Cortex of kidney (tissue), 1 donor: ENCODE data around the gene HOXD4.
A peak's percentile ranks its signal among the peaks of the same experiment; 100 is the strongest.

Source experiments
- DNase-seq: peaks from one replicate; lab custom pipeline; 2025; lab: John Stamatoyannopoulos, UW

The HOXD4 gene

DNA sequence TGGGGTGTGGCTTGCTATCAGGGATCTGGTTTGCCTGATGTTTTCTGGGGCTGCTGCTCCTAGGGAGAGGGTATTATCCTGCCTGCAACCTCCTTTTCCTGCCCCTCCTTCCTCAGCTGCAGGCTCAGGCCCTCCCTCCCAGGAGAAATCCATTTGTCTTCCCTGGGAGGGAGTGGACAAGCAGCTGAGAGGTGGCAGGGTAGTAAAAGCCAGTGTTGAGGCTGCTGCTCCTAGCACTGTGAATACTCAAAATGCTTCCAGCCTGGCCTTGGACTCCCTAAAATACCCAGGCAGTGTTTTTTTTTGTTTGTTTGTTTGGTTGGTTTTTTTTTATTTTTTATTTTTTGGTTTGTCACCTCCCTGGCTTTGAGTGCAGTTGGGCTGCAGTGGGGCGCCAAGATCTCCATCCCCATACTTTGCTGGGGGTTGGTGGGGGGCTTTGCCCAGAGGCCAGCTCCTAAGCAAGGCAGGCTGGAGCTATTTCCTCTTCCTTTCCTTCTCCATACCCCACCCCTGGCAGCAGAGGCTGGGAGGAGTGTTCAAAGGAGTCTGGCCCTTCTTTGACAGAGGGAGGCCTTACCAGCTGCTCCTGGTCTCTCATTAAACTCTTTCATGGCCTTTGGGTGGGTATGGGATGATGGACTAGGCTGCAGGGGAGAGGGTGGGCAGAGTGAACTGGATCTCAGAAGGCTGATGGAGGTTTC, 19.4 kb downstream of the HOXD4 start:
- DNase-seq, result no peak

DNA sequence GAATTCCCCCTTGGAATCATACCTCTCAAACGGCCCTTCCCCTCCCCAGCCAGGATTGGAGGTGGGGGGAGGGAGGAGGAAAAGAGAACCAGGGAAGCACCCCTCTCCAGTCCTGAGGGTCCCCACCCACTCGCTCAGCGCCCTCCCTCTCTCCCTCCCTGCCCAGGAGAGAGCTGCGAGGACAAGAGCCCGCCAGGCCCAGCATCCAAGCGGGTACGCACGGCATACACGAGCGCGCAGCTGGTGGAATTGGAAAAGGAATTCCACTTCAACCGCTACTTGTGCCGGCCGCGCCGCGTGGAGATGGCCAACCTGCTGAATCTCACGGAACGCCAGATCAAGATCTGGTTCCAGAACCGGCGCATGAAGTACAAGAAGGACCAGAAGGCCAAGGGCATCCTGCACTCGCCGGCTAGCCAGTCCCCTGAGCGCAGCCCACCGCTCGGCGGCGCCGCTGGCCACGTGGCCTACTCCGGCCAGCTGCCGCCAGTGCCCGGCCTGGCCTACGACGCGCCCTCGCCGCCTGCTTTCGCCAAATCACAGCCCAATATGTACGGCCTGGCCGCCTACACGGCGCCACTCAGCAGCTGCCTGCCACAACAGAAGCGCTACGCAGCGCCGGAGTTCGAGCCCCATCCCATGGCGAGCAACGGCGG, 20.1 kb downstream of the HOXD4 start:
- DNase-seq, result no peak

DNA sequence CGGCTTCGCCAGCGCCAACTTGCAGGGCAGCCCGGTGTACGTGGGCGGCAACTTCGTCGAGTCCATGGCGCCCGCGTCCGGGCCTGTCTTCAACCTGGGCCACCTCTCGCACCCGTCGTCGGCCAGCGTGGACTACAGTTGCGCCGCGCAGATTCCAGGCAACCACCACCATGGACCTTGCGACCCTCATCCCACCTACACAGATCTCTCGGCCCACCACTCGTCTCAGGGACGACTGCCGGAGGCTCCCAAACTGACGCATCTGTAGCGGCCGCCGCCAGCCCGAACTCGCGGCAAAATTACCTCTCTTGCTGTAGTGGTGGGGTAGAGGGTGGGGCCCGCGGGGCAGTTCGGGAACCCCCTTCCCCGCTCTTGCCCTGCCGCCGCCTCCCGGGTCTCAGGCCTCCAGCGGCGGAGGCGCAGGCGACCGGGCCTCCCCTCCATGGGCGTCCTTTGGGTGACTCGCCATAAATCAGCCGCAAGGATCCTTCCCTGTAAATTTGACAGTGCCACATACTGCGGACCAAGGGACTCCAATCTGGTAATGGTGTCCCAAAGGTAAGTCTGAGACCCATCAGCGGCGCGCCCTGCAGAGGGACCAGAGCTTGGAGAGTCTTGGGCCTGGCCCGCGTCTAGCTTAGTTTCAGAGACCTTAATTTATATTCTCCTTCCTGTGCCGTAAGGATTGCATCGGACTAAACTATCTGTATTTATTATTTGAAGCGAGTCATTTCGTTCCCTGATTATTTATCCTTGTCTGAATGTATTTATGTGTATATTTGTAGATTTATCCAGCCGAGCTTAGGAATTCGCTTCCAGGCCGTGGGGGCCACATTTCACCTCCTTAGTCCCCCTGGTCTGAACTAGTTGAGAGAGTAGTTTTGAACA, 20.9 kb downstream of the HOXD4 start:
- no peak for DNase-seq

DNA sequence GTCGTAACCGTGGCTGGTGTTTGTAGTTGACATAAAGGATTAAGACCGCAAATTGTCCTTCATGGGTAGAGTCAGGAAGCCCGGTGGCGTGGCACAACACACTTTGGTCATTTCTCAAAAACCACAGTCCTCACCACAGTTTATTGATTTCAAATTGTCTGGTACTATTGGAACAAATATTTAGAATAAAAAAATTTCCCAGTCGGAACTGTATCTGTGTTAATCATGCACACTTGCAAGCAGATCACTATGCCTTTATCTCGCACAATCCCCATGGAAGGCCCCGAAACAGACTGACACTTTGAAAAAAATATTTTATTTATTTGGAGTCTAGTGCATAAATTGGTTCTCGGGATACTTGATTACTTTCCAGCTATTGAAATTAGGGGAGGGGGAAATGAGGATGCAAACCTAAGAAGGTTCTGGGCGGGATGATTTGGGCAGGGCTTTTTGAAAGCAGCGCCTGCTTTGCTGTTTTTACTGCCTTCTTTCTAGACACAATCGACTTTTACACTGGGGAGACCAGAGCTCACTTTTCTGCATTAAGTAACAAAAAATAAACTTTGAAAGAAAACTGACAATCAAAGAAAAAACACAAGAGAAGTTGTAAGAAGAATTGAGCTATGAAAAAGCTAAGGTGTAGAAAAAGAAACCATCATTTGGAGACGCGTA, 21.7 kb downstream of the HOXD4 start:
- DNase-seq, result no peak

DNA sequence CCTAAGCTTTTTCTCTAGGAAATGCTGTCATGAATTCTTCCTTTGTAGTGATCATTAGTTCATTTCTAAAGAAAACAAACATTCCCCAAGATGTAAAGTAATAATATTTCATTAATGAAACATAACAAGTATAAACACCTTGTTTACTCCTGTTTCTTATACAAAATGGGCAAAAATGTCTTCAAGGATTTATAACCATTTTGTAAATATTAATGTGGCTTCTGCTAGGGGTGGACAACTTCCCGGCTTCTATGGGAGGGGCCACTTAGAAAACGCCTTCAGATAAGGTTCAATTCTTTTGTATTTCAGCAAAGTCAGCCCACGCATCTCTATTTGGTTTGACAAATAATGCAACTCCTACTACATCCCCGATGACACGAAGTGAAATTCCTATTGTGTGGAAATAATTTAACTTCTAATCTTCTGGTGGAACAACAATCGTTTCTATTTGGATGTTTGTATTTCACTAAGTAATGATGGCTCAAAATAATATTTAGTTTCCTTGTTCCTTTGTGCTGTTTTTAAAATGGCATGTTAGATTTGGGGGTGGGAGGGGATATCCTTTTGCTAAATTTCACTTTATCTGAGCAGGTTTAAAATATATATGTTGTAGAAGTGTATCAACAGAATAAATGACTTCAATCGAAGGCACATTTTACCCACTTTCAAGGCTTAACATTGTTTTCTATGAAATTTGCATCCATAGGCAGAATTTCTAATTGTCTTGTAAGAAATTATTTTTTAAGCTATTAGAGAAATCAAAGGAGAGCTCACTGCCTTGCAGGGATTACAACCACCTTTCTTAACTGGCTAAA, 22.4 kb downstream of the HOXD4 start:
- DNase-seq, result no peak

DNA sequence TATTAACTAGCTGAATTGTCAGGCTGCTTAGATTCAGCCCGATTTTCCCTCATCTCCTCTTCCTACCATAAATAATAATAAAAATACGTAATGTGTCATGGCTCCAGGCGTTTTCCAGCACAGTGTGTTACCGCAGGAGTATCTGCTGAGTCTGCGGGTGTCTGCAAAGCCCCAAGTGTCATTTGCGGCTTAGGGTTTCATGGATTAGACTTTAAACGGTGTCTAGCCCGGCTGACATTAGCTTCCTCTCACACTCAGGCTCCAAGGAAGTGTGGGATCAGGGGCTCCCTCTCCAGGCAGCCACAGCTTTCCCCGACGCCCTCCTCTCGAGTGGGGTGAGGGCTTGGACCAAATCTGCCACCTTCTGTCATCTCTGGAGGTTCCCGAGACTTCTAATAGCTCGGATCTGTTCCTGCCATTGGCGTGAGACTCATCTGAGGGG, 23.1 kb downstream of the HOXD4 start:
- DNase-seq, result no peak

DNA sequence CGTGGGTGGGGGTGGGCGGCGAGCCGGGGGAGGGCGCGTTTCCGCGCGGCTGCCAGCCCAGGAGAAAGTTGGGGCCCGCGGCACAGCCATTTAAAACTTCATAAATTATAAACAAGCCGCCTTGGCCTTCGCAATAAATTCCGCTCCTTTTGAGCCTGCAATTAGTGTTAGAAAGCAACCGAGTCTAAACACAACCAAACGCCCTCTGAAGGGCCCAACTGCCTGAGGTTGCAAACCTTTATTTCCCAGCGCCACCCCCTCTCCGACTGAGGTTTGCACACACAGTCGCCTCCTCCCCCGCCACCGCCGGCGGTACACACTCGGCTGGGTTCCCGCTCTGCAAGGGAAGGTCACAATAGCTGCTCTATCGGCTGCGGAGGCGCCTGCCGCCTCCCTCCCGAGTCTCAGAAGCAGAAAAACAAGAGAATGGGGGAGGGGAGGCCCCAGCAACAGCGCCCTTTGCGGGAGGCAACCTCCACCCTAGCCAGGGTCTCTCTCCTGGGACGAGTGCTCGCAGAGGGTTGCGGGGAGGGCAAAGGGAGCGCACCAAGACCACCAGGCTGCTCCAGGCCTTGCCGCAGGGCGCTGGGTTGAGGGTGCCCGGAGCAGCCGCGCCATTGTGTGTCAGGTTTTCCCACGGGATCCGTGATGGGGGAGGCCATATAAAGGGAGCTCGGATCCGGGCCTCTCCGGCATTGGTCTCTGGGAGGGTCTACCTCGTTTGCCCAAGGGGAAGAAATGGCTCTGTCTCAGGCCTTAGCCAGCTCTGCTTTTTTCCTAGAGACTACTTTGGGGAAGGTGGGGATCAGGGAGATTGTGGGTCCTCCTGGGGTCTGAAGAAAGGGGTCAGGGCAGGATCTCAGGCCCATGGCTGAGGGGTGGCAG, 23.7 kb downstream of the HOXD4 start:
- no peak for DNase-seq

DNA sequence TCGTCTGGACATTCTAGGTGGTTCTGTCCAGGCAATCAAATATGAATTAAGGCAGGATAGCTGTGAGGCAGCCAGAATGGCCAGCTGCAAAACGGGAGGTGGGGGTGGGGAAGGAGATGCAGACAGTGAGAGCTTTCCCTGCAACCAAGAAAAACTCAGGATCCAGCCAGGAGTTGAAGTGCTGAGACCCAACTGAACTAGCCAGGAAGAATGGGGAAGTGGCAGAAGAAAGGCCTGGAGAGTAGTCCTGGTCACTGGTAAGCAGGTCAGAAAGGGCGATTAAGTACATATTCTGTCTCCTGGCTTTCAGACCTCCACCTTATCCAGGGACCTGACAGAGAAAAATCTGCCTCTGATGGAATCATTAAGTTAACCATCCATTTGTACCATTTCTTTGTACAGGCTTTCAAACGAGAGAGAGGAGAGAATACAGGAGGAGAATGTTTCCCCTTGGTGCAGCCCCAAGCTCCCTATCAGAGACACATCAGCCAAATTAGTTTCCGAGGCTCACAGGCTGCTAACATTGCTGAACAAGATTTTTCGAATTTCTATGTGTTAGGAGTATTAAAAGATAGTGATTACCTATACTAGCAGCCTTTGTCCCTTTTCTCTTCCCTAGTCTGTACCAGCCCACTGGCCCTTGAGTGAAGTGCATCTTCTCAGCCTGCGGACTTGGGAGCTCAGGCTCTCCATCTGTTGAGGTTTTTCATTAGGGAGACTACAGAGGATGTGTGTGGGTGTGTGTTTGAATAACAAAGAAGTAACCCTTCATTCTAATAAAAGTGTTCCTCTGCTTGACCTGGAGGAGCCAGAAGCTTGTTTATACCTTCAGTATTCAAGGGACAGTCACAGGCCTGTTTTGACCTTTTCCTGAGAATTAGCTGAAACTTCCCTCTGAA, 24.6 kb downstream of the HOXD4 start:
- DNase-seq, result no peak

DNA sequence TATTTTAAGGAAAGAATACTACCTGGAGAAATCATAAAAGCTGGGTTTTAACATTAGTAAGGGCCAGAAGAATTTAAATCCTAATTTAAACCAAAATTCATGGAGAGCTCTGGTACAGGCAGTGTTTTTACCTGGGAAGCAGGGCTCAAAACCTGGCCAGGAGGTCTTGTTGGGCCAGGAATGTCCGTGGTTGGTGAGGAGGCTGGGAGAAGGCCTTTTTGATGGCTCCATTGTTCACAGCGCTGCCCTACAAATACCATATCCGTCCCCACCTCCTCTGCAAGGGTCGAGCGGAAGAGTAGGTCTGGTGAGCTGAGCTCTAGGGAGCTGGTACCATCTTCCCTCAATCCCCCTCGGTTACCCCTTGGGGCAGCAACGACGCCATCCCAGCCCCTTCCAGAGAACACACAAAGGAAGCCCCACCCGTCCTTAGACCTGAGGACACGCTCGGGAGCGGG, 26.3 kb downstream of the HOXD4 start:
- no peak for DNase-seq

DNA sequence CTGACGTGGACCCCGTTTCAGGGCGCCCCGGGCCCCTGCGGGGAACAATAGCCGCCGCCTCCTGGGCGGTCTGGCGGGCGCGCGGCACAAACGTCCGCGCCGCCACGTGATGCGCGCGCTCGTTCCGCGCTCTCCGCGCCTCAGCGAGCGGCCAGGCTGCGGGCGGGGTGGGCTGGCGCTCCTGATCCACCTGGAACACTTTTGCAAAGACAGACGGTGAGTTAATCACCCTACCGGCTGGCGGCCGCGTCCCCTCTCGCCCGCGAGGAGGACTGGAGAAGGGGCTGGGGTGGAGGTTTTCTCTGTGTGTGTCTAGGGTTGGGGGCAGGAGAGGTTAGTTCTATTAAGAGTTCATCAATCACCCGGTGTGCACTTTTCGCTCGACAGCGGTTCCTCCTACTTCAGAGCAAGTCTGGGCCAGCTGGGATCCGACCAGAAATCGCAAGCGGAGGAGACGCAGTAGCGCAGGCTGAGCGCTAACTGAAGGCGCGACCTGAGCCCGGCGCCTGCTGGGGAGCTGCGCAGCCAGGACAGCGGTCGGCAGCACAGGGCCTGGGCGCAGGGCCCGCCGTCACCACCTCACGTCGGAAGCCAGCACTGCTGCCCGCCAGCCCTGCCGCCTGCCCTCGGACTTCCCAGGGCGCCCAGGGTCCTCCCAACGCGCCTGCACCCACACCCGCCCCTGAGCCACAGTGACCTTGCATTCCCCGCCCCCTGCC, 26.8 kb downstream of the HOXD4 start:
- DNase-seq, result no peak

DNA sequence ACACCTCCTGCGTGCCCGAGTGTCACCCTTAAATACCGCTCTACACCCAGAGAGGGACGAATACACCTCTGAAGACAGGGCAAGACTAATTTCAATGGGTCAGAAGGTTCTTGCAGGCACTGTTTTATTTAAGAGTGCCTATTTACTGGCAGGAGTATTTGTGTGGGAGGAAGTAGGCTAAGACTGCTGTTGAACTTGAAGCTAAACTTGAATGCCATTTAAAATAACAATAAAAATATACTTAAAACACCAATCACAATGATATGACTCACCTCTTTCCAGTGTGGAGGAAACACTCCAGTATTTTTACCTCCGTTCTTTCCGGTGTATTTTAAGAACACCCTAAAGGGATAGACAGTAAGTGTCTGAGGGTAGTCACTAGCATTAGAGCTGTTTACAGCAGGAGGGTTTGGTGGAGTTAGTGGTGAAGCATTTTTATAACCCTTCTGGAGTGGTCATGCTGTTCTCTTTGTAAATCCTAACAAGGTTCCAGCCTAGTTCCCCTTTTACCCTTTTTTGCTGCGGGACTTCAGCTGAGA, 27.5 kb downstream of the HOXD4 start:
- DNase-seq, result no peak

DNA sequence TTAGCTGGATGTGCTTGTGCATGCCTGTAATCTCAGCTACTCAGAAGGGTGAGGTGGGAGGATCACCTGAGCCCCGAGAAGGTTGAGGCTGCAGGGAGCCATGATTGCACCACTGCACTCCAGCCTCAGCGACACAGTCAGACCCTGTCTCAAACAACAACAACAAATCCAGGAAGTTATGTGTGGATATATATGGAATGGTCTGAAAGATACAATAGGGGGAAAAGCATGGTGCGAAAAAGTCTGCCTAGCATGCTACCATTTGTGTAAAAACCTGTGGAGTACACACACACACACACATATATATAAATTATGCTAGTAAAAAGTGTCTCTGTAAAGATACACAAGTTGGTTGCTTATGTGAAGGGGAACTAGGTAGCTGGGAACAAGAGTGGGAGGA, 30.2 kb downstream of the HOXD4 start:
- no peak for DNase-seq

DNA sequence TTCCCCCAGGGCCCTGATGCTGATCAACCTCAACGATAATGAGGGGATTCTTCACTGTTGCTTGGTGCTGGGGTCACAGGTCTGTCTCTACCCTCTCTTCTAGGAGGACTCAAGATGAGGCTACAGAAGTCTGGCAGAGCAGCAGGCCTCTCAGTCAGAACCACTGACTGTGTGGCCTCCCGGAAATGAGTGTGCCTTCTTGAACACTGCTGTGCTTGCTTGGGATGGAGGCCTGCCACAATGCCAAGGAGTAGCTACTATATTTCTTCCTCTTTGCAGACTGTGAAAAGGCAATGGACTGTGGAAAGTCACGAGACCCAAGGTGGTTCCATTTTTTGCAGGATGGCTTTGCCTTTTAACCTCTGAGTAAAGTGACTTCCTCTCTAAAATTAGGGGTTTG, 31.3 kb downstream of the HOXD4 start:
- DNase-seq, result no peak

DNA sequence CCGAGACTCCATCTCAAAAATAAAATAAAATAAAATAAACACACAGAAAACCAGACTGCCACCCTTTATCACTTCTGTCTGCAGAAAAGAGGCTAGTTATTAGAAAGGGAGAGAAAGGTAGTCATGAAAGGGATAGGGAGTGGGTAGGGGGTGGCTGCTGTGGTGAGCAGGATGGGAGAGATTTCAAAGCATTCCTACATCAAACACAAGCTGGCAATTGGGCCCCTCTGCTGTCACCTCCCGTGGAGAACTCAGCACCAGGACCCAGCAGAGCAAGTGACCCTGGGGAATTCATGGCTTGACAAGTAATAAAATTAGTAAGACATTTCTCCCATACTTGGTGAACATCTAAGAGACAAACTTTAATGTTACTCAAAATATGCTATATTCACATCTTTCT, 33.4 kb downstream of the HOXD4 start:
- no peak for DNase-seq

DNA sequence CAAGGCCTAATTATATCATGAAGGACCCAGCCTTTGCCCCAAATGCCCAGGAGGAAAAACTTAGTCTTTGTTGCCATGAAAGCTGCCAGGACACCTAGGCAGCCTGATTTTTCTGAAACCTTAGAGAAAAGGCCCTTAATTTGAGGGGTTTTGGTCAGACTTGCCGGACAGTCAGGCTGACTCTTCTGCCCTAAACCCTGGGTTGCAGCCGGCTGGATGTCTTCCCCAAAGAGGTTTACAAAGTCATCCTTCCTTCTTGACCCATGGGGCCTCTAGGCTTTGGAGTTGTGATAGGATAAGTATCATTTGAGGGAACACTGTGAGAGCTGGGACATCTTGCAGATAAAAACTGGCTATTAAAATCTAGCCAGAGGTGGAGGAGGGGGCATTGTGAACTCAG, 34.7 kb downstream of the HOXD4 start:
- DNase-seq, result no peak

DNA sequence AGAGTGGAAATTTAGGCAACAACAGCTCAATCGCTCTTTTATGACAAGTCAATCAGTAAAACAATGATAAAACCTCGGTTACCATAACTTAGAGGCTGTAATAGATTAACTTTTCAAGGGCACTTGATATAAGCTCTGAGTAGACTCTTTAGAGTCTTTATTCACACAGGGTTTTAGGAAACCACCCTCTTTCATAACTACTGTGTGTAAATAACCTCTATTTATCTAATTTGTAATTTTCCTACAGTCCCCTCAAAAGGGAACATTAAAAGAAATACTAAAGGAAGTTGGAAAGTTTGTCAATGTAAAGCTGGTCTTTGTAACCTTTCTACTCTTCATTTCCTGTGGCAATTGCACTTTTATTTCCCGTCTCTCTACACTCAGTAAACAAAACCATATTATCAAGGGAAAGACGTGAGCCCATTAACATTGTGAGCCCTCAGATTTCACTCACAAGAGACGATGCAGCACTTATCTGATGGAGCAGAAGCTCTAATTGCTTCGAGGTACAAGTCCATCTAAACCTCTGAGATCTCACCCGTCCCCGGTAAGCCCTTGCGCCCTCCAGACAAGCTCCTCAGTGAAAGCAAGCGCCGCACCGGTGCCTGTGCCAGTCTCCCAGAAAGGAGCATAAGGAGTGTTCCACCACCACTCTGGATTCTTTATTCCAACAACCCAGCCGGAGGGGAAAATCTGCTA, 36.0 kb downstream of the HOXD4 start:
- no peak for DNase-seq

DNA sequence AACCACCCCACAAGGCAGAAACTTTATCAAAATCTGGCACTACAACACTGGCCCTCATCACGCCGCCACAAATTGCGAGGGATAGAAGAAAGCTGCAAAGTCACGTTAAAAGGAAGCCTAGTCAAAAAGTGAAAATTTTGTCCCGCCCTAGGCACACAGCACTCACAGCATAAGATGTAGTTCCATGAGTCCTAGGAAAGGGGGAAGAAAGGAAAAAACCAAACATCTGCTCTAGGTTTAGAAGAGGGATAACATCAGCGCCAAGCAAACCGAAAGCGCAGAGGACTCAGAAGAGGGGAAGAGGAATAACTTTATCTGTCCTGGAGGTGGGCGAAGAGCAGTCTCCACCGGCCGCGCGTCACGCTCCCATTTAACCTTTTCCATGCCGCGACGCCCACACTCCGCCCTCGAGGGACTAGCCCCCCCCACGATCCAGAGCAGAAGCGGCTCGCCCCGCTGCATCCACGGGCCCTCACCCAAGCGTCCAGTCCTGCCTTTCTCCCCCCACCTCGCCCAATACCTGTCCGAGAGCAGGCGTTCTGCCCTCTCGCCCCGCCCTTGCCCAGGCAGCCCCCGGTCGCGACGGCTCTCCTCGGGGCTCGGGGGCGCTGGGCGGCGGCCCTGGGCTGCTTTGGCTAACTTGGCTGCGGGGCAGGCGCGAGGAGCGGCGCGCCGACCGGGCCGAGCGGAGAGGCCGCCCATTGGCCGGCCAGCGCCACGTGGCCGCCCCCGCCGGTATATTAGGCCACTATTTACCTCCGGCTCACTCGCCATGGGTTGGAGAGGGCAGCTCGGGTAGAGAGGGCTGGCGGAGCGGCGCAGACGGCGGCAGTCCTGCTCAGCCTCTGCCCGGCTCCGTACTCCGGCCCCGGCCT, 36.8 kb downstream of the HOXD4 start, which contains the start of gene HOXD1:
Gene HOXD1 (plus strand): TSS at position 770 of the 875 bp plus-strand sequence. CDS start 134 bp downstream, outside the sequence.
- DNase-seq, result peak; percentile 30
